ENCODE measurements around the gene FEZ2.

Gene FEZ2

DNA sequence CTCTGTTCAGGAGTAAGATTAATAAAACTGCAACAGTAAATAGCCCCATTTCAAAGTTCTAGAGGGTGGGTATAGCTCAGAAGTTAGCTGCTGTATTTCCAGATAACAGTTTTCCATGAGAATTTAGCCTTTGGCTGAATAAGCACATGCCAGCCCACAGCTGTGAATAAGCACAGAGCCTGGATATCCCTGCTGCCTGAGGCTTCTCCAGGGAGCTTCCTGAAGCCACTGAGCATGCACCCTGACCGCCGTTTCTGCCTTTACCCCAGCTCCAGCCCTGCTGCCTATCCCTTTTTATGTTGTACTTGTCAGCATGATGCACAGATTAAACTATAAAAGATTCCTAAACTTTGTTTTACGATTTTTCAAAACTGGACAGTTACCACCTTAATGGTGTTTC lies 85.3 kb downstream of the FEZ2 start:
- H3K9me3 ChIP-seq (ENCODE audit: control insufficient read depth in 2 of 2, low read length in 2 of 2) = no peaks in the 10 kb centered on the region
- H3K4me3 ChIP-seq (ENCODE audit: low read length in 2 of 2) = no peak overlapping the region
- H3K27ac ChIP-seq (ENCODE audit: low read length) = no peak overlapping the region
- no peaks in the 10 kb centered on the region for H3K4me1 ChIP-seq (ENCODE audit: control insufficient read depth, insufficient read depth, low read length)
- no peak overlapping the region for H3K9ac ChIP-seq (ENCODE audit: low read length in 2 of 2)
- H3K27me3 ChIP-seq (ENCODE audit: control insufficient read depth in 1 of 2, insufficient read depth in 2 of 2, low read length in 2 of 2) = no peaks in the 10 kb centered on the region
- H3K36me3 ChIP-seq (ENCODE audit: control insufficient read depth in 2 of 2, insufficient read depth in 2 of 2, low read length in 2 of 2) = peaks cover 51 to 53% of the 10 kb centered on the region in 2 donors

DNA sequence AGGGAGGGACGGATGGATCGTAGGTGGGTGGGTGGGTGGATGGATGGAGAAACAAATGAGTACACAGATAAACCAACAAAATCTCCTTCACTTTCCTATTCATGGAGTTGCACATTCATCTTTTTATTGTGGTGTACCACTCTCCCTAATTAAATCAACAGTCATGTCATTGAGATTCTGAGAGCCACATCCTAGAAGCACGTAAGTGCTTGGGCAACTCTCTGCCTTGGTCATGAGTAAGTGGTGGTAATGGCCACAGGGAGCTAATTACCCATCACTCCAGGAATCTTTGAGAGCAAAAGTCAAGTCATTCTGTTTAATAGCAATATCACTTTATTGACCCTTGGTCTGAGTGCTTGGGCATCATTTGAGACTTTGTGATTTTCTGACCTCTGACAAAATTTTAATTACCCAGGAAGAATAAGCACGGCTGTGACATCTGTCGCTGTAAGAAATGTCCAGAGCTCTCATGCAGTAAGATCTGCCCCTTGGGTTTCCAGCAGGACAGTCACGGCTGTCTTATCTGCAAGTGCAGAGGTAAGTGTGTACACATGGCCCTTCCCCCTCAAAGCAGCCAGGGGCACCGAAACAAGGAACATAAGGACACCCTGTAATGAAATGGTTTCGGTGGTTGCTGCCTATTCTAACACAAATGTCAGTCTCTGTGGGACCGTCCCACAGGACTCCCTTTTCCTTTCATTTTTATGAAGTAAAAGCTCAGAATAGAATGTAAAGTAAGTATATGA lies 85.9 kb downstream of the FEZ2 start:
- H3K9me3 ChIP-seq (ENCODE audit: control insufficient read depth in 2 of 2, low read length in 2 of 2) = no peaks in the 10 kb centered on the region
- no peak overlapping the region for H3K9ac ChIP-seq (ENCODE audit: low read length in 2 of 2)
- H3K4me3 ChIP-seq (ENCODE audit: low read length in 2 of 2) = no peak overlapping the region
- H3K27ac ChIP-seq (ENCODE audit: low read length) = no peak overlapping the region
- H3K27me3 ChIP-seq (ENCODE audit: control insufficient read depth in 1 of 2, insufficient read depth in 2 of 2, low read length in 2 of 2) = no peaks in the 10 kb centered on the region
- H3K4me1 ChIP-seq (ENCODE audit: control insufficient read depth, insufficient read depth, low read length) = no peaks in the 10 kb centered on the region
- peaks cover 45 to 48% of the 10 kb centered on the region in 2 donors for H3K36me3 ChIP-seq (ENCODE audit: control insufficient read depth in 2 of 2, insufficient read depth in 2 of 2, low read length in 2 of 2)

DNA sequence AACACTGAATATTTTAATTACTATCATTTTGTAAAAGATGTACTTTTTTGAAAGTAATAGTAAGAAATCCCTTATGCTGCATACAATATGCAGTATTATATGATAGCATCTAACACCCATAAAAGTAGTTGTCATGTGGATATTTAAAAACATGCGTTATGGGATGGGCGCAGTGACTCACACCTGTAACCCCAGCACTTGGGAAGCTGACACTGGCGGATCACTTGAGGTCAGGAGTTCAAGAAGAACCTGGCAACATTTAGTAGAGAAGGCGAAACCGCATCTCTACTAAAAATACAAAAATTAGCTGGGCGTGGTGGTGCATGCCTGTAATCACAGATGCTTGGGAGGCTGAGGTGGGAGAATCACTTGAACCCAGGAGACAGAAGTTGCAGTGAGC lies 88.9 kb downstream of the FEZ2 start:
- Histone ChIP-seq H3K27ac (ENCODE audit: low read length) (no peak overlapping the region), H3K27me3 (ENCODE audit: control insufficient read depth in 1 of 2, insufficient read depth in 2 of 2, low read length in 2 of 2) (no peaks in the 10 kb centered on the region), H3K4me1 (ENCODE audit: control insufficient read depth, insufficient read depth, low read length) (no peaks in the 10 kb centered on the region), H3K9ac (ENCODE audit: low read length in 2 of 2) (no peak overlapping the region), H3K36me3 (ENCODE audit: control insufficient read depth in 2 of 2, insufficient read depth in 2 of 2, low read length in 2 of 2) (peaks cover 25 to 27% of the 10 kb centered on the region in 2 donors), H3K4me3 (ENCODE audit: low read length in 2 of 2) (no peak overlapping the region), H3K9me3 (ENCODE audit: control insufficient read depth in 2 of 2, low read length in 2 of 2) (no peaks in the 10 kb centered on the region)

DNA sequence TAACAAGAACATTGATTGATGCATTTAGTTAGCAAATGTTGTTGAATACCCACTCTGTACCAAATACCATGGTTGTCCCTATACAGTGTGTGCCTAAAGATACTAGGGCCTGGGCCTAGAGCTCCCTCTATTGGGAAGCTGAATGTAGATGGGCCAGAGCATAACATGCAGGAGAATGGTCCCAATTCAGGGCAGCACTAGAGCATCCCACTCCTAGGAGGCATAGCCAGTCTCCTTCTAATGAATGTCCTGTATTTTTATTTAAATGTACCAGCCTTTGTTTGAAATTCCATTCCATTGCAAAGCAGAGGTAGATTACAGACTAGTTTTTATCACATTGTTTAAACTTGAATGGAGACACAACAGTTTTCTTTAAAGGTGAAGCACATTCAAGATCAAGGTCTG lies 90.6 kb downstream of the FEZ2 start:
- no peaks in the 10 kb centered on the region for H3K4me1 ChIP-seq (ENCODE audit: control insufficient read depth, insufficient read depth, low read length)
- peaks cover 8 to 12% of the 10 kb centered on the region in 2 donors for H3K36me3 ChIP-seq (ENCODE audit: control insufficient read depth in 2 of 2, insufficient read depth in 2 of 2, low read length in 2 of 2)
- H3K27me3 ChIP-seq (ENCODE audit: control insufficient read depth in 1 of 2, insufficient read depth in 2 of 2, low read length in 2 of 2) = no peaks in the 10 kb centered on the region
- H3K27ac ChIP-seq (ENCODE audit: low read length) = no peak overlapping the region
- no peak overlapping the region for H3K9ac ChIP-seq (ENCODE audit: low read length in 2 of 2)
- H3K9me3 ChIP-seq (ENCODE audit: control insufficient read depth in 2 of 2, low read length in 2 of 2) = no peaks in the 10 kb centered on the region
- no peak overlapping the region for H3K4me3 ChIP-seq (ENCODE audit: low read length in 2 of 2)

Data from stomach smooth muscle (tissue), 2 donors.